M059J (cell line): ENCODE results near the gene RPL41. TPM values are rescaled to one million over a fixed set of nuclear protein-coding genes. Genes with fewer than 3 reads are reported as not detected.
"Not testable (repeated sequence)": the region's sequence is repeated elsewhere in the genome, so short reads cannot be mapped to it uniquely, and the experiment has no call there.

Source experiments
- DNase-seq: peaks from one replicate; pipeline ENCODE4 v3.0.0-alpha.2; 2012; ENCODE audit warnings: low read depth
- total RNA-seq: library from RNA; depleted of rRNA; stranded (reverse); fragments of >200 nt; shearing (Covaris generic); gene quantifications from 2 replicates; pipeline ENCODE4 v1.2.3, GENCODE V29; 2014

RPL41 gene
- total RNA-seq, 1 experiment from 2014 or later: 2,885 TPM

- no peak for DNase-seq
These were observed 38.4 kb downstream of the RPL41 start for GRCh38 chr12:56154818-56155217.

GRCh38 chr12:56155256-56155845, 38.9 kb downstream of the RPL41 start:
- DNase-seq: no peak

GRCh38 chr12:56156464-56157200, 40.2 kb downstream of the RPL41 start:
- not testable (repeated sequence) for DNase-seq

GRCh38 chr12:56157201-56158028, 41.0 kb downstream of the RPL41 start:
- DNase-seq: peak; percentile 91

GRCh38 chr12:56158029-56158925, 41.8 kb downstream of the RPL41 start, which contains the start of gene MYL6:
Gene MYL6 (plus strand): TSS chr12:56158359. CDS start chr12:56158402, 43 bp downstream.
- peak; percentile 97 for DNase-seq

GRCh38 chr12:56158926-56159461, 42.6 kb downstream of the RPL41 start:
- peak; percentile 82 for DNase-seq

- DNase-seq: no peak
These were observed 43.2 kb downstream of the RPL41 start for GRCh38 chr12:56159482-56160192.

- DNase-seq: peak; percentile 35
These were observed 43.8 kb downstream of the RPL41 start for GRCh38 chr12:56160193-56160763.

- no peak for DNase-seq
These were observed 44.7 kb downstream of the RPL41 start for GRCh38 chr12:56160894-56161689.

- no peak for DNase-seq
These were observed 45.4 kb downstream of the RPL41 start for GRCh38 chr12:56161690-56162351.

GRCh38 chr12:56162468-56163290, 46.2 kb downstream of the RPL41 start:
- no peak for DNase-seq

GRCh38 chr12:56163533-56164344, 47.3 kb downstream of the RPL41 start:
- peak; percentile 25 for DNase-seq

GRCh38 chr12:56164345-56164729, 47.9 kb downstream of the RPL41 start:
- no peak for DNase-seq

- no peak for DNase-seq
These were observed 48.9 kb downstream of the RPL41 start for GRCh38 chr12:56165369-56165768.
